Astrocyte (in vitro differentiated cells and primary cell): ENCODE measurements around the gene UHRF2. TPM values are rescaled to one million over a fixed set of nuclear protein-coding genes. Genes with fewer than 3 reads are reported as not detected.

Experiments
- DNase-seq: peaks from one replicate; pipeline ENCODE4 v3.0.0-alpha.2; 2010; ENCODE audit warnings: low read depth
- FAIRE-seq: peaks from 2 replicates; lab custom pipeline; 2011; peaks lifted over from hg19 to GRCh38; lab: Jason Lieb, UNC
- H2AFZ ChIP-seq: 2 replicates; pipeline ENCODE4 v1.6.0; 2012; ENCODE audit warnings: low read depth, low read length, inconsistent platforms
- H3K27ac ChIP-seq: 2 replicates; pipeline ENCODE4 v1.5.1; 2011; ENCODE audit warnings: low read depth, low read length, inconsistent platforms
- H3K27me3 ChIP-seq: 2 replicates; pipeline ENCODE4 v1.6.0; 2011; ENCODE audit warnings: low read length, inconsistent platforms; ENCODE audit not compliant: insufficient read depth
- H3K36me3 ChIP-seq: 2 replicates; pipeline ENCODE4 v1.5.1; 2011; ENCODE audit warnings: low read length, inconsistent platforms; ENCODE audit not compliant: insufficient read depth
- H3K4me1 ChIP-seq: 2 replicates; pipeline ENCODE4 v1.5.1; 2011; ENCODE audit warnings: low read length, inconsistent platforms; ENCODE audit not compliant: insufficient read depth
- H3K4me2 ChIP-seq: 2 replicates; pipeline ENCODE4 v1.6.0; 2012; ENCODE audit warnings: low read length, inconsistent platforms
- H3K4me3 ChIP-seq: 2 replicates; pipeline ENCODE4 v1.5.1; 2011; ENCODE audit warnings: low read depth, mild to moderate bottlenecking, low read length, inconsistent platforms; ENCODE audit not compliant: insufficient read depth
- H3K79me2 ChIP-seq: 2 replicates; pipeline ENCODE4 v1.6.0; 2012; ENCODE audit warnings: mild to moderate bottlenecking, low read length, inconsistent platforms; ENCODE audit not compliant: insufficient read depth
- H3K9ac ChIP-seq: 2 replicates; pipeline ENCODE4 v1.6.0; 2012; ENCODE audit warnings: mild to moderate bottlenecking, low read length, inconsistent platforms
- H3K9me3 ChIP-seq: 2 replicates; pipeline ENCODE4 v1.5.1; 2012; ENCODE audit warnings: low read depth, mild to moderate bottlenecking, low read length, inconsistent platforms; ENCODE audit not compliant: insufficient read depth
- H4K20me1 ChIP-seq: 2 replicates; pipeline ENCODE4 v1.6.0; 2012; ENCODE audit warnings: low read length, inconsistent platforms; ENCODE audit not compliant: insufficient read depth
- H3K27ac Mint-ChIP-seq: one replicate; pipeline ENCODE4 v1.8.0; 2021; ENCODE audit warnings: mild to moderate bottlenecking, mixed read lengths; ENCODE audit not compliant: unreplicated experiment
- H3K27me3 Mint-ChIP-seq: one replicate; pipeline ENCODE4 v1.8.0; 2021; ENCODE audit warnings: low read depth, mixed read lengths; ENCODE audit not compliant: unreplicated experiment
- H3K36me3 Mint-ChIP-seq: one replicate; pipeline ENCODE4 v1.8.0; 2021; ENCODE audit warnings: low read depth, mixed read lengths; ENCODE audit not compliant: unreplicated experiment
- H3K4me1 Mint-ChIP-seq: one replicate; pipeline ENCODE4 v1.8.0; 2021; ENCODE audit warnings: low read depth, mixed read lengths; ENCODE audit not compliant: unreplicated experiment
- H3K4me3 Mint-ChIP-seq: one replicate; pipeline ENCODE4 v1.8.0; 2021; ENCODE audit warnings: mild to moderate bottlenecking, moderate library complexity, mixed read lengths; ENCODE audit not compliant: unreplicated experiment
- H3K9me3 Mint-ChIP-seq: one replicate; pipeline ENCODE4 v1.8.0; 2021; ENCODE audit warnings: mild to moderate bottlenecking, mixed read lengths; ENCODE audit not compliant: unreplicated experiment
- CTCF ChIP-seq: IDR thresholded peaks from 2 replicates; pipeline ENCODE4 v1.5.1; 2011; ENCODE audit warnings: low read depth, mild to moderate bottlenecking, inconsistent platforms, low read length, moderate library complexity; ENCODE audit not compliant: insufficient read depth
- EZH2 ChIP-seq: IDR thresholded peaks from 2 replicates; pipeline ENCODE4 v1.6.1; 2012; ENCODE audit warnings: mild to moderate bottlenecking, low read length, inconsistent platforms; ENCODE audit not compliant: insufficient read depth
- total RNA-seq: library from RNA; stranded (reverse); gene quantifications from 2 replicates; pipeline ENCODE4 v1.2.1, GENCODE V29; 2021

Gene UHRF2
- total RNA-seq, 1 donor from 2014 or later: 37.4 TPM

- peaks cover 6% of the 10 kb centered on the region for H3K27me3 Mint-ChIP-seq
- no peak for FAIRE-seq
Observed at GRCh38 chr9:6405371-6405770, 7.6 kb upstream of the UHRF2 start.

GRCh38 chr9:6407778-6408177 is 5.2 kb upstream of the UHRF2 start:
- Histone ChIP-seq H3K4me1 (peaks cover 3% of the 10 kb centered on the region), H4K20me1 (no peaks in the 10 kb centered on the region), H3K27ac (no peak overlapping the region), H3K9me3 (no peaks in the 10 kb centered on the region), H2AFZ (no peak overlapping the region), H3K36me3 (no peaks in the 10 kb centered on the region), H3K79me2 (peaks cover 5% of the 10 kb centered on the region), H3K4me2 (no peak overlapping the region), H3K27me3 (peaks cover 3% of the 10 kb centered on the region), H3K4me3 (no peak overlapping the region), H3K9ac (no peak overlapping the region)
- H3K4me3 Mint-ChIP-seq: no peak overlapping the region
- DNase-seq: no peak
- peaks cover 6% of the 10 kb centered on the region for H3K27me3 Mint-ChIP-seq
- H3K27ac Mint-ChIP-seq: no peak overlapping the region
- no peaks in the 10 kb centered on the region for H3K4me1 Mint-ChIP-seq
- H3K9me3 Mint-ChIP-seq: no peaks in the 10 kb centered on the region
- no peak for FAIRE-seq
- TF ChIP-seq CTCF (no peak), EZH2 (no peak)
- no peaks in the 10 kb centered on the region for H3K36me3 Mint-ChIP-seq

More at GRCh38 chr9:6405371-6405770, 7.6 kb upstream of the UHRF2 start:
- Histone ChIP-seq H3K79me2 (no peaks in the 10 kb centered on the region), H3K36me3 (no peaks in the 10 kb centered on the region), H3K4me1 (no peaks in the 10 kb centered on the region), H3K27ac (no peak overlapping the region), H3K27me3 (peaks cover 3% of the 10 kb centered on the region), H2AFZ (no peak overlapping the region), H4K20me1 (no peaks in the 10 kb centered on the region), H3K4me3 (no peak overlapping the region), H3K9ac (no peak overlapping the region), H3K4me2 (no peak overlapping the region), H3K9me3 (no peaks in the 10 kb centered on the region)
- H3K4me3 Mint-ChIP-seq: no peak overlapping the region
- H3K9me3 Mint-ChIP-seq: no peaks in the 10 kb centered on the region
- TF ChIP-seq EZH2 (no peak), CTCF (no peak)
- H3K36me3 Mint-ChIP-seq: no peaks in the 10 kb centered on the region
- H3K4me1 Mint-ChIP-seq: no peaks in the 10 kb centered on the region
- DNase-seq: no peak
- H3K27ac Mint-ChIP-seq: no peak overlapping the region

- Histone ChIP-seq H3K9me3 (no peaks in the 10 kb centered on the region), H3K36me3 (no peaks in the 10 kb centered on the region), H3K9ac (no peak overlapping the region), H3K27me3 (peaks cover 3% of the 10 kb centered on the region), H4K20me1 (no peaks in the 10 kb centered on the region), H3K79me2 (peaks cover 10% of the 10 kb centered on the region), H3K4me1 (peaks cover 3% of the 10 kb centered on the region), H2AFZ (no peak overlapping the region), H3K27ac (no peak overlapping the region), H3K4me3 (no peak overlapping the region), H3K4me2 (no peak overlapping the region)
- H3K27me3 Mint-ChIP-seq: peaks cover 6% of the 10 kb centered on the region
- no peak overlapping the region for H3K4me3 Mint-ChIP-seq
- DNase-seq (no peak), FAIRE-seq (no peak)
- no peaks in the 10 kb centered on the region for H3K9me3 Mint-ChIP-seq
- H3K36me3 Mint-ChIP-seq: no peaks in the 10 kb centered on the region
- no peak overlapping the region for H3K27ac Mint-ChIP-seq
- TF ChIP-seq CTCF (no peak), EZH2 (no peak)
- H3K4me1 Mint-ChIP-seq: no peaks in the 10 kb centered on the region
Observed at GRCh38 chr9:6408320-6408719, 4.7 kb upstream of the UHRF2 start.
